Inflammatory macrophage (primary cell): ENCODE results near the gene HSD11B1L.
"Not testable (repeated sequence)": the region's sequence is repeated elsewhere in the genome, so short reads cannot be mapped to it uniquely, and the experiment has no call there.

Experiments used
- DNase-seq, 2 donors: peaks; one replicate each; pipeline ENCODE4 v3.0.0-alpha.2; 2020 to 2022

Gene HSD11B1L

DNA sequence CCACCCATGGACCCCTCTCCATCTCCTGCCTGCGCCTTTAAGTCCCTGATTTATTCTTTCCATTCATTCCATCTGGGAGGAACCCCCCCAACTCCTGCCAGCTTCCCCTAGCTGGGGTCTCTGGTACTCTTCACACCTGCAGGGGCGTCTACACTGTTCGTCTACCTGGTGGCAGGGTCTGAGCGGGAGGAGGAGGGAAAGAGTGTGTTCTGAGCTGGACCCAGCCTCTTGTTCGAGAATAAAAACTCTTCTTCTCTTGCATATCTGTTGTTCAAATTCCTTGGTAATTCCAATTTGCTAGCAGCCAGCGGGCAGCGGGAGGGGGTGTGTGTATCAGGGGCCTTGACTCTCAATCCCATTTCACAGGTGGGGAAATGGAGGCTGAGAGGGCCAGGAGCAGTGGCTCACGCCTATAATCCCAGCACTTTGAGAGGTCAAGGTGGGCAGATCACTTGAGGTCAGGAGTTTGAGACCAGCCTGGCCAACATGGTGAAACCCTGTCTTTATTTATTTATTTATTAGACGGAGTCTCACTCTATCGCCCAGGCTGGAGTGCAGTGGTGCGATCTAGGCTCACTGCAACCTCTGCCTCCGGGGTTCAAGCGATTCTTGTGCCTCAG is 7.5 kb downstream of the HSD11B1L start:
- DNase-seq: not testable (repeated sequence)

DNA sequence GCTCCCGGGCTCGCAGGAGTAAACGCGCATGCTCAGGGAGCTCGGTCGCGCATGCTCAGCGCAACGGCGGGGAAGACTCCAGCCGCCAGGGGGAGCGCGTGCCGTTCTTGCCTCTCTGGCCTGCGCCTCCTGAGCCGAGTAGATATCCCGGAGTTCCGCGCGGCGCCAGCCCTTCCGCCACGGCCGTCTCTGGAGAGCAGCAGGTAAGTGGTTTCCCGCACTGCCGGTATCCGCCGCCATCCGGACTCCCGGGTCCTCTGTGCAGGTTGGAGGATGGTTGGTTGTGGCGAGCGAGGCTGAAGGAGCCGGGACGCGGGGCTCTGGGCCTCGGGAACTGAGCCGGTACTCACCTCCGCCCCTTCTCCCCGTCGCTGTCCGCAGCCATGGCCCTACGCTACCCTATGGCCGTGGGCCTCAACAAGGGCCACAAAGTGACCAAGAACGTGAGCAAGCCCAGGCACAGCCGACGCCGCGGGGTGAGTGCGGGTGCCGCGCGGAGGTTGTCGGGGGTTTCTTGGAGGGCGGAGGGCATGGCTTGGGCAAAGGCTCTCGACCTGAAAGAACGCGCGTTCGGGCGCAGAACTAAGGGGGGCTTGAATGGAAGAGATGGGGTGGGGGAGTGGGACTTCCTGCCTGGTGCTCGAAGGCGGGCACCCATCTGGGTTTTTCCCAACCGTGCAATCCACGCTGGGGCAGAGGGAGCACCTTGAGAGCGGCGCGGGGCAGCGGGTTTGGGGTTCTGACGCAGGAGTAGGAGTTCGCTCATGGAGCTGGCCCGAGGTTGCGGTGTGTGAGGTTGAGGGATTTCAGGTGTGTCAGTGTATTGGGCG is 9.5 kb downstream of the HSD11B1L start, which contains the start of gene RPL36:
Gene RPL36, plus strand, starts transcription at position 171 of the 830 bp plus-strand sequence. Its CDS starts 213 bp downstream, at position 384.
- DNase-seq: peak; percentile 98 to 99

DNA sequence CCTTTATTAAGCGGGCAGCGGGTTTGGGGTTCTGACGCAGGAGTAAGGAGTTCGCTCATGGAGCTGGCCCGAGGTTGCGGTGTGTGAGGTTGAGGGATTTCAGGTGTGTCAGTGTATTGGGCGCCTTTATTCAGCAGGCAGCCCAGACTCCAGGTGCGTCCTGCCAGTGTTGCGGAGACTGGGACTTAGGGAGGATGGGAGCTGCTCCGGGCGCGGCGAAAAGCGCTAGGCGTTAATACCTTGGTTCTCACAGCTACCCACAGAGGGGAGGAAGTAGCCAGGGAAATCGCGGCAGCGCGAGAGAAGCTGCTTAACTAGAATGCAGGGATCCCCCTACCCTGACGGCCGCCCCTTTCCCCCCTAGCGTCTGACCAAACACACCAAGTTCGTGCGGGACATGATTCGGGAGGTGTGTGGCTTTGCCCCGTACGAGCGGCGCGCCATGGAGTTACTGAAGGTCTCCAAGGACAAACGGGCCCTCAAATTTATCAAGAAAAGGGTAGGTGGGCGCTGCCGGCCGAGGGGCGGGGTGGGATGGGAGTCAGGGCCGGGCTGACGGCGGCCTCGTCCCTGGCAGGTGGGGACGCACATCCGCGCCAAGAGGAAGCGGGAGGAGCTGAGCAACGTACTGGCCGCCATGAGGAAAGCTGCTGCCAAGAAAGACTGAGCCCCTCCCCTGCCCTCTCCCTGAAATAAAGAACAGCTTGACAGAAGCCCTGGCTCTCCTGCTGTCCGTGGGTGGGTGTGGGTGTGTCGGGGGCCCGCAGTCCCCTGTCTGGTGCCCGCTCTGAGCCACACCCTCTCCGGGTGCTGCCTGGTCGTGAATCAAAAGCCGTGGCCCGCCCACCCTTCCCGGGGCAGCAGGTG is 10.4 kb downstream of the HSD11B1L start:
- DNase-seq: peak in 1 of 2 donors; percentile 43

DNA sequence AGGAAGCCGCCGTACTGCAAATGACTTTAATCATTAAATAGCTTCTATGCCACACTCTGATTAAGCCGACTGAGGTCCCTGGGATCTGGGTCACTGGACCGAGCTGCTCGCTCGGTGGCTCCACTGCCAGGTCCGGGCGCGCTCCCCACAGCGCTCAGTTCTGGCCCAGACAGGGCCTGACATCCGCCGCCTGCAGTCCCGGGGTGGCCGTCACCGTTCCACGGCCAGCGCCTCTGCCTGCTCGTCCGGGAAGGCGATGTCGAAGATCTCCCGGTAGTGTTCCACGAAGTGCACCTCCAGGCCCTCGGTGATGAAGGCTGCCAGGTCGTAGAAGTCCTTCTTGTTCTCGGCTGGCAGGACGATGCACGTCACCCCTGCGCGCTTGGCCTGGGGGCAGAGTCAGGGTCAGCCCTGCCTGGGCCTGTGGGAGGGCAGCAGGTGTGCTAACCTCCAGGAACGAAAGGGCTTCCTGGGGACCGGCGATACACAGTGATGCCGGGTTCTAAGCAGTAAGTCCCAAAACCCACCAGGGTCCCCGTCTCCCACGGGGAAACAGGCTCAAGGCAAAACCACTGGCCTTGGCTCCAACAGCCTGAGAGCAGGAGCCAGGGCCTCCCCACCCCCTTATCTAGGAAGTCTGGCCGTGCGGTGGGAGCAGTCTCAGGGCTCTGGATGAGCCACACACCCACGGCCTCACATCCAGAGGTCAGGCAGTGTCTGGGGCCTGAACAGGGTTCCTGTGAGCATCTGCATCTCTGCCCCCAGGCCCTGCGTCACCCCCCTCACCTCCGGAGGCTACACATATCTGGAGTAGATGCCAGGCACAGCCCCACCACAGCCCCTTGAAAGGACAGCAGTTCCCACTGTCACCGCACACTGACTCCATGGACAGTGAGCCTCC is 11.2 kb downstream of the HSD11B1L start:
- peak in 1 of 2 donors; percentile 15 for DNase-seq

DNA sequence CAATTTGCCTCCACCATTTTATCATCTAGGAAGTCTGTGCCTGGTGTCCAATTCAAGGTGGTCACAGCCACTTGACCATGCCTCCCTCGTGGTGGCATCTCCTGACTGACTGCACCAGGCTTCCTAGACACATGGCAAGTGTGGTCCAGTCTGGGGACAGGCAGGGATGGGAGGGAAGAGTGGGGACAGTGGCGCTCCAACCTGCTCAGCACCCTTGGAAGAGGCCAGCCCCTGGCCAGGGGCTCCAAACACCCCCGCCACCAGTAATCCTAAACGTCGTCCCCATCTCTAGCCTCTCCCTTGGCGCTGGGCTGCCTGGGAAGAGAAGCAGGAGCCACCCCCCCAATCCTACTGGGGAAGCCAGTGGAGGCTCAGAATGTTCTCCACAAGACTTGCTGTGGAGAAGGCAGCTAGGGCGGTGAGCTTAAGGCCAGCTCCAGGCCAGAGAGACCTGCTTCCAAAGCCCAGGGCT is 11.9 kb downstream of the HSD11B1L start:
- no peak for DNase-seq

DNA sequence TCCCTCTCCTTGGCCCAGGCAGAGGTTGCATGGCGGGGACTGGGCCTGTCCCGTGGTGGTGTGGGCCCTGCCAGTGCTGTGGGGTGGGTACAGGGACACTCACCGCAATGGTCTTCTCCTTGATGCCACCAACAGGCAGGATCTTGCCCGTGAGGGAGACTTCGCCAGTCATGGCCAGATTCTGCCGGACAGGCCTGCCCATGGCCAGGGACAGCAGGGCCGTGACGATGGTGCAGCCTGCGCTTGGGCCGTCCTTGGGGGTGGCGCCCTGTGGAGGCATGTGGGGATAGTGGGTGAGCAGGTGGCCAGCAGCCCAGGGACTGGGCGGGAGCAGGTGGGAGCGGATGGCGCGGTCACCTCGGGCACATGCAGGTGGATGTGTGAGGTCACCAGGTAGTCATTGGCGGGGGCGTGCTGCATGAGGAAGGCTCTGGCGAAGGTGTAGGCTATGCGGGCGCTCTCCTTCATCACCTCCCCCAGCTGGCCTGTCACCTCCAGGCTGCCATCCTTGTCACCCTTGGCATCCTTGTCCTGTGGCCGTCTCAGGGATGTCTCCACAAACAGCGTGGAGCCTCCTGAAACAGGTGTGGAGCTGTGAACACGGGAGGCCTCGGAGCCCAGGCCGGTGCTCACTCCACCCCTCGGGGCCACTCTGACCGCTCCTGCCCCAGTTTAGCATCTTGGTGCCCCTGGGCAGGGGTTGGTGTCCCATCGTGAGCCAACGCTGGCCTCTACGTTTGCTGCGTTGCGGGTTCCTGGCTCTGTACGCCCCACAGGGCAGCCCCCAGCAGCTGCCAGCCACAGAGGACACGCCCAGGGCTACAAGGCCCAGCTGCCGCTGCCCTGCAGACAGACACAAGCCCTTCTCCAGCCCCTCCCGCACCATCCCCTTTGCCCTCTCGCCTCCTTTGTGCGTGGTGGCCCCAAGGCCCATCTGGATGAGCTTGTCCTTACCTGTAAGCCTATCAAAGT is 12.7 kb downstream of the HSD11B1L start:
- DNase-seq: no peak

DNA sequence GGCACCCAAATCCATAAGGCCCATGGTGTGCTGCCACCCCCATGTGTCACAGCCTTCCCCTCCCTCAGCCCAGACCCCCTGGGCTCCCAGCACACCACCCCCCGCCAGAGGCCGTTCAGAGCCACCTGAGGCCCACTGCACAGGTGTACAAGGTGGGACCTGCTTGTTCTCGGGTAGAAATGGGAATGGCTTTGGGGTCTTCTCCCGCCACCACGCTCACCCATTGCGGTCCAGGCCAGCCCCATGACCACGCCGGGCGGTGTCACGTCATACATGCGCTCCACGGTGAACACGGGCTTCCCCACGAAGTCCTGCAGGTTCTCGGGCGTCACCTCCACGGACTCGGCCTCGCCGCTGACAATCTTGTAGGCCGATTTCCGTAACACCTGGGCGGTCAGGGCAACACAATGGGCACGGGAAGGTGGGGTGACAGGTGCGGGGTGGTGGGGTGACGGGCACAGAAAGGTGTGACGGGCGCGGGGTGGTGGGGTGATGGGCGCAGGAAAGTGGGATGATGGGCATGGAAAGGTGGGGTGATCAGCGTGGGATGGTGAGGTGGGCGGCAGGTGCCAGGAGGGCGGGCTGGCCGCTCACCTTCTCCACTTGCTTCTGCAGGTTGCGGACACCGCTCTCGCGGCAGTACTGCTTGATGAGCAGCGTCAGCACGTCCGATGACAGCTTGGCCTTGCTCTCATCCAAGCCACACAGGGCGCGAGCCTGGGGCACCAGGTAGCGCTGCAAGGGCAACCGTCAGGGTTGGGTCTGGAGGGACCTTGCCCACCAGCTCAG is 13.5 kb downstream of the HSD11B1L start:
- no peak for DNase-seq

DNA sequence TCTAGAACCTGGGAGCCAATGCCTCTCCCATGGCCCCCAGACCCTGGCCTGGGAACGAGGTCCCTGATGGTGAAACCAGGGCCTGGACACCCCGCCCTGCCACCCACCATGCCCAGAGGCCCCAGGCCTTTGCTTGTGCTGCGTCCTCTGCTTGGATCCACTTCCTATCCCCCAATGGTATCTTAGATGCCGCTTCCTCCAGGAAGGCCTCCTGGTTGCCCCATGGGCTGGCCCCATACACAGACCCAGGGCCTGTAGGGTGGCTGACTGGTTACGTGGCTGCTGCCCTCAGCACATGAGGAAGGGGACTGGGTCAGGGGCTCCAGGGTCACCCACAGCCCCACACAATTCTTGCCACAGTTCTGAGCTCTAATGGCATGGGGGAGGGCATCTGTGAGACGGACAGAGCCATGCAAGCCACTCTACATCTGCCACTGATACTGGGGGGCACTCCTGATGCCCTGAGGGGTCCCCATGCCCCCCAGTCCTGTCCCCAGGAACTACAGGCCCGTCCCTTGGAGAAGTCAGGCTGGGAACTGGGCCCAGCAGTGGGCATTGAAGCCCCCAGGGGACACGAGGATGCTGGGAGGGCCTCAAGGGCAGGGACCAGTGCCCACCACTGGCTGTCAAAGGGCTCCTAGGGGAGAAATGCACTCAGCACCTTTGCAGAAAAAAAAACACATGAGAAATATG is 14.3 kb downstream of the HSD11B1L start:
- no peak for DNase-seq

DNA sequence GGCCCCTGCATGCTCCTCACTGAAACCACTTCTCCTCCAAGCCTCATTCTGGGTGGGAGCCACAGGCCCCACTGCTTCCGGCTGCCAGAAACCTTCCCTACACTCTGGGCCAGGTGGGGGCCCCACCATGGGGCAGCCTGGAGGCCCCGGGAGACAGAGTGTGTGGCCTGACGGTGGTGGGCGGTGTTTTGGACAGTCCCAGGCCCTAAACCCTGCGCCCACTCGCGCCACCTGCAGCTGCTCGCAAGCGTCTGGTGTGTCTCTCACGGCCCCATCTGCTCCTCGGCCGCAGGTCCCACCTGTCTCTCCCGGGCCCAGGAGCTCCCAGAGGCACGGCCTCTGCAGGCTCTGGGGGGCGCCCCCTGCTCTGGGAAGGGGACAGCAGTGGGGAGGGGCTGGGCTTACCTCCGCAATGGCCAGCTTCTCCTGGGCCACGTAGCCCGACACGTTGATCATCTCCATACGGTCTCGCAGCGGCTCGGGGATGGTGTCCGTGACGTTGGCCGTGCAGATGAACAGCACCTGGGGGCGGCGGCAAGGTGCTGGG is 14.9 kb downstream of the HSD11B1L start:
- DNase-seq: no peak

DNA sequence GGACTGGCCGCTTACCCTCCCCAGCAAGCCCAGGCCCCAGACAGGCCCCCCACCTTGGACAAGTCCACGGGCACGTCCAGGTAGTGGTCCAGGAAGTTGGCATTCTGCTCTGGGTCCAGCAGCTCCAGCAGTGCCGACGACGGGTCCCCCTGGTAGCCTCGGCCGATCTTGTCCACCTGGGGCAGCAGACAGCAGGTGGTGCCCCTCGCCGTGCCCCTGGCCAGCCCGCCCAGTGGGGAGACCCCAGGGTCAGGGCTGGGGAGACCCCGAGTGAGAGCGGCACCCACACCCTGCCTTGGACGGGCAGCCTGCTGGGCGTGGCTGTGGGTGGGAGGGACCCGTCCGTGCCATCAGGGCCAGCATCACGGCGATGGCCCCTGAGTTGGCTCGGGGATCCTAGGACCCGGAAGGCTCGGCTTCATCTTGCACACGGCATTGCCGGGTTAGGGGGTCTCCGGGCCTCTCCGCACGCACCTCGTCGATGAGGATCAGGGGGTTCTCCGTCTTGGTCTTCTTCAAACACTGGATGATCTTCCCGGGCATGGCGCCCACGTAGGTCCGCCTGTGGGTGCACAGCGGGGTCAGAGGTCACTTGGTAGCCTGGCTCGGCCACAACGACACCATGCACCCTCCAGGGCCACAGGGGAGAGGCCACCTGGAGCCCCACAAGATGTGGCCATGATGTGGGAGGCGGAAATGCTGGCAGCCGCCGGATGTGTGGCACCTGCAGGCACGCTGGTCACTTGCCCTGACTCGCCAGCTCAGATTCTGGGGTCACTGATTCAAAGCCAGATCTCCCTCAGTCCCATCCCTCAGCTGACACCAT is 15.6 kb downstream of the HSD11B1L start:
- DNase-seq: no peak

DNA sequence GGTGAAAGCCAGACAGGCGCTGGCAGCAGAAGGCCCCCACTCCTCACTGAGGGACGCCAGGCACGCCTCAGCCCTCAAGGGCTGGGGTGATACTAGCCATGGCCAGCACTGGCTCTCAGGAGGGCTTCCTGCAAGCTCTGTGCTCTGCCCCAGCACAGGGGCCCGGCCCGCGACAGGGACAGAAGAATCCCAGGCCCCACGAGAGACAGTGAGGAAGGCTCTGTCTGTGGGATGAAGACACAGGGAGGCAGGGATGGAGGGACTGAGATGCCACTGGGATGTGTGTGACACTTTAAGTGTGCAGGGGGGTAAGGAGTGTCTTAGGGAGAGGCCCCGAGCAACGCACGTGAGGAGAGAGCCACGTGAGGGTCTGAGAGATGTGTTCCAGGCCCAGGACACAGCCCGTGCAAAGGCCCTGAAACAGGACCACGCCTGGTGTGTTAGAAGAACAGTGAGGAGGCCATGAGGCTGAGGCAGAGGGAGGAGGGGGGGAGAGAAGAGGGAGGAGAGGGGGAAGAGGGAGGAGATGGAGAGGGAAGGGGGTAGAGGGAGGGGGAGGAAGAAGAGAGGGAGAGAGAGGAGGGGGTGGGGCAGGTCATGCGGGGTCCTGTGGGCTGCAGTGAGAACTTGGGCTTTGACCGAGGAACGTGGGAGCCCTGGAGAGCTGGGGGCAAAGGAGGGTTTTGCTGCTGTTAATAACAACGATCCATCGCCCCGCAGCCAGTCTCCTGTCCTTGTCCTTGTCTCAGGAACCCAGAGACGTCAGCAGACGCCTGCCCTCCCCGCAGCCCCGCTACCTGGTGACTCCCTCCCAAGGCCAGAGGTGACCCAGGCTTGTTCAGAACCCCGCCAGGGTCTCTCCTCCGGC is 16.4 kb downstream of the HSD11B1L start:
- DNase-seq: no peak

DNA sequence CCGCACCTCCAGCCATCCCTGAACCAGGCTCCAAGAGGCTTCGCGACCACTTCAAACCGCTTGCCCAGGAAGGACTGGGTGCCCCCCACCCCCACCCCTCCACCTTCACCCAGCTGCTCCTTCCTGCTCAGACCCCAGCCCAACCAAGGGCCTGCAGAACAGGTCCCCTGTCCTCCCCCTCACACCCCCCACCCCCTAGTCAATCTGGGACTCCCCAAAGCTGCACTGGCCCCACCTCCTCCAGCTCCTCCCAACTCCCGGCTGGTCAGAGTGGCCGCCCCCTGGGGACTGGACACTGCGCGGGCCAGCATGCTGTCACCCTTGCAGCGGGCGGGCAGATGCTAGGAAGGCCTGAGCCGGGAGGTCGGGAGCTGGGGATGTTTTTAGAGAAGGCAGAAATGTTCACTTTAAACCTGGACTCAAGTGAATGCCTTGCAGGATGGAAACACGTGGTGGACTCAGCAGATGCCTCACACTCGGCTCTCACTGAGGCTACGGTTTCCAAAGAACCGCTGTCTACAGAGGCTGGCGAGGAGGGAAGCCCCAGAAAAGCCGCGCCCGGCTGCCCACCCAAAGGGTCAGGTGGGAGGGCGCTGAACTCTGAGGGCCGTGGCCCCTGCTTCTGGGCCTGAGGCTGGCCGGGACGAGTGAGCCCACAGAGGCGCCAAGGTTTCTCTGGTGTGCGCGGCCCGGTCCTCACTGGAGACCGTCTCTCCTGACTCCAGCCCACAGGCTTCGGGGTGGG is 17.2 kb downstream of the HSD11B1L start:
- DNase-seq: no peak

DNA sequence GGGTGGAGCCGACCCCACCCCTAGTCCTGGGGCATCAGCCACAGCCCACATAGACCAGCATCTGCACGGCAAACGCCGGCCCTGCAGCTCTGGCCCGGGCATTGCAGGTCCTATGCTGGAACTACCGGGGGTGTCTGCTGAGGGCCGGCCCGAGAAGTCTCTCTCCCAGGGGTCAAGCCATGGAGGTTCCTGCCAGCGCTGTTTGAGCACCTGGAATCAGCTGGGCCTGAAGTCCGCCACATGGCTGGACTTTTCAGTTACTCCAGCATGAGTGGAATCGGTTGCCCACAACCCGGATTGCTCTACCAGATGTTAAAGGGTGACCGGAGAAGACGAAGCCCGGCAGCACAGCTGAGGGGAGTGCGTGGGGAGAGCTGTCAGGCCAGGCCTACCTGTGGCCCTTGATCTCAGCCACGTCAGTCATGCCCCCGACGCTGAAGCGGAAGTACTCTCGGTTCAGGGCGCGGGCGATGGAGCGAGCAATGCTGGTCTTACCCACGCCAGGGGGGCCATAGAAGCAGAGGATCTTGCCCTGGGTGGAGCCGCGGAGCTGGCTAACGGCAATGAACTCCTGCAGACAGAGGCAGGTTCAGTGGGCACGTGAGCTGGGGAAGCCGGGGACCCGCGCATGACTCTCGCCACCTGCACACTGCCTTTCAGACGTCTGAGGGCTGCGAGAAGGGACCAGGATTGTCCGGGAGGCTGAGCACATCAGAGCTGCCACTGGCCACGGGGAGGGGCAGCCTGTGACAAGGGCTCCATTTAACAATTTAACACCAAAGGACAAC is 18.0 kb downstream of the HSD11B1L start:
- no peak for DNase-seq

DNA sequence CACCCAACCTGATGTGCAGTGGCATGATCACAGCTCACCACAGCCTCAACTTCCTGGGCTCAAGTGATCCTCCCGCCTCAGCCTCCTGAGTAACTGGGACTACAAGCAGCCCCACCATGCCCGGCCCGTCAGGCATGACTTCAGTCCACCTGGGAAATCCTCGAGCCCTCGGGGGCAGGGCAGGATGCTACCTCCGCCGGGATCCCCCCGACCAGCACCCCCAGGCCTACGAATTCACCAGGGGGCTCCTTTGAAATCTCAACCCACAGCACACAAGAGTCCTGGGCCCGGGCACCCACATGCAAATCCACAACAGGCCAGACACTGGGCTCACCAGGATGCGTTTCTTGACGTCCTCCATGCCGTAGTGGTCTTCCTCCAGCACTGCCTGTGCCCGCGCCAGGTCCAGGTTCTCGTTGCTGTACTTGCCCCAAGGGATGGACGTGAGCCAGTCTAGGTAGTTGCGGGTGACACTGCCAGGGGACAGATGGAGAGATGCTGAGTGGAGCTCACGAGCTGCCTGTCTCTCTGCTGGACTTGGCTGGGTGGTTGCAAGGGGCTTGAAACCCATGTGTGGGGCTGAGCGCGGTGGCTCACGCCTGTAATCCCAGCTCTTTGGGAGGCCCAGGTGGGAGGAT is 19.7 kb downstream of the HSD11B1L start:
- DNase-seq: no peak

DNA sequence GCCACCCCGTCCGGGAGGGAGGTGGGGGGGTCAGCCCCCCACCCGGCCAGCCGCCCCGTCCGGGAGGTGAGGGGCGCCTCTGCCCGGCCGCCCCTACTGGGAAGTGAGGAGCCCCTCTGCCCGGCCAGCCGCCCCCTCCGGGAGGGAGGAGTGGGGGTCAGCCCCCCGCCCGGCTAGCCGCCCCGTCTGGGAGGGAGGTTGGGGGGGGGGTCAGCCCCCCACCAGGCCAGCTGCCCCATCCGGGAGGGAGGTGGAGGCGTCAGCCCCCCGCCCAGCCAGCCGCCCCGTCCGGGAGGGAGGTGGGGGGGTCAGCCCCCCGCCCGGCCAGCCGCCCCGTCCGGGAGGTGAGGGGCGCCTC is 21.2 kb downstream of the HSD11B1L start:
- DNase-seq: not testable (repeated sequence)
